GM18505 (cell line): Measurements from ENCODE around the gene PRSS56.

Source experiments
- ATAC-seq: cut with Tn5 transposase; IDR thresholded peaks from one replicate; pipeline ENCODE4 v1.9.1; 2021; ENCODE audit not compliant: unreplicated experiment
- POLR2A ChIP-seq: IDR thresholded peaks from 4 replicates; pipeline ENCODE4 v1.6.1; 2011; ENCODE audit warnings: borderline replicate concordance; ENCODE audit not compliant: insufficient read depth, insufficient read length; ENCODE audit errors: extremely low read depth

The PRSS56 gene

DNA sequence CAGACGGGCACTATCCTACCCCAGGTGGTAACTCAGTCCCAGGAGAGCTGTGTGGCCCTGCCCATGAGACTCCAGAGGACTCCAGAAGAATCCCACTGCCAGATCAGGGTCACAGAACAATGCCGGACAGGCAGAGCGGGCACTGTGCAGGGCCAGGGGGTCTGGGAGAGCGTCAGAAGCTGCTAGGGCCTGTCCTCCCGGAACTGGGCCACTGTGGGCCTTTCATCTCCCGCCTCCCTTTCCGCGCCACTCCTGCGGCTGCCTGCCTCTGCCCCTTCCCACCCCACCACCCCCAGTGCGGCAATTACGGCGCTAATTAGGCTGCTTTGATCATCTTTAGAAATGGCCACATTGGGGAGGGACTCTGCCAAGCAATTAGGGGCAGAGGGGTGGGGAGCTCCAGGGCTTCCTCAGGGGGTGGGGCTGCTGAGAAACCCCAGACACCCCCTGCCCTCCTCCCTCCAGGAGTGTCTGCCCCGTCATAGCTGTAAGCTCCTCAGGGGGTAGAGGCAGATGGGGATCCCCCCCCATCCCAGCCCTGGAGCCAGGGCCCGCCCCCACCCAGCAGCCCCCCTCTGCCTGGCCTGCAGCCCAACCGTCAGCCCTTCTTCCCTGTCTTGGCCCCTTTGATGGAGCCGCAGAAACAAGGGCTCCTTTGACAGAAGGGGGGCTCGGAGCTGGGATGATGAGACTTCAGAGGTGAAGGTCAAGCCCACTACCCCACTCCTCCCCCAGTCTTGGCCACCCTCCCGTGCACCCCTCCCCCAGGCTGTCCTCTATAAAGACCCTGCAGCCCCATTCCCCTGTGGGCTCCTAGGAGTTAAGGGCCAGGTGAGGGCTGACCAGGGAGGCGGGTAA is at the start of gene PRSS56:
PRSS56 (plus strand) TSS at position 808 of the 858 bp plus-strand sequence. CDS start 211 bp downstream, outside the sequence.
- ATAC-seq = no peak
- no peak for TF ChIP-seq POLR2A

DNA sequence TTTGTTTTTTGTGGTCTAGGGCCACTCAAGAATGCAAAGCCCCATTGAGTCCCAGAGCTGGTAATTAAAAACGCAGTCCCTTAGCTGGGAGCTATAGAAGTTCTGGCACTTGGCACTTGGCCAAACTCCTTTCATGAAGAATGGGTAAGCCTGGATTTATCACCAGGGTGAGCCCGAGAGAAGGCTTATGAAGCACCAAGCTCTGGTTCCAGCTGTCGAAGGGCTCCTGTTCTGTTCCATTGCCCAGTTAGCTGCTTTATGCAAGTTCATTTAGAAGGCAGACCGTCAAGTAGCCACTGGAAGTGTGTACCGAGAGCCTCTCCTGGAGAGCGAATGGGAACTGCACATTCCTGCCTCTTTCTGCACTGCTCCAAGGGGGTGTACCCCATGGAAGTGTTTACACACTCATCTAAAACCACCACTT is 46.7 kb upstream of the PRSS56 start:
- no peak for TF ChIP-seq POLR2A
- no peak for ATAC-seq

DNA sequence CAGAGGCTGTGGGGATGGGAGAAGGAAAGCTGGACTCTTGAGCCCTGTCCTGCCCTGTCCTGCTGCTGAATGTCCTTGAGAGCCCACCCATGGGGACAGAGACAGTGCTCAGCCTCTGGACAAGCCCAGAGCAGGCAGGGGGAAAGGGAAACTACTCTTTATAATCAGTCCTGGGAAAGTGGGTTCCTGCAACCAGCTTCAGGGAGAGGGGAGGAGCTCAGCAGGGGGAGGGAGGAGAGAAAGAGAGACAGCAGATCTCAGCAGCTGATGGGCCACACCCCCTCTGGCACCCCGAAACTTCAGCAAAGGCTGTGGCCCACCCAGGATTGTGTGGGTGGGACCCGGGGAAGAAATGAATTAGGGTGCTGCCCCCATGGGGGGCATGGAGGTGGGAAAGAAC is 44.1 kb upstream of the PRSS56 start:
- TF ChIP-seq POLR2A = no peak
- ATAC-seq = no peak

DNA sequence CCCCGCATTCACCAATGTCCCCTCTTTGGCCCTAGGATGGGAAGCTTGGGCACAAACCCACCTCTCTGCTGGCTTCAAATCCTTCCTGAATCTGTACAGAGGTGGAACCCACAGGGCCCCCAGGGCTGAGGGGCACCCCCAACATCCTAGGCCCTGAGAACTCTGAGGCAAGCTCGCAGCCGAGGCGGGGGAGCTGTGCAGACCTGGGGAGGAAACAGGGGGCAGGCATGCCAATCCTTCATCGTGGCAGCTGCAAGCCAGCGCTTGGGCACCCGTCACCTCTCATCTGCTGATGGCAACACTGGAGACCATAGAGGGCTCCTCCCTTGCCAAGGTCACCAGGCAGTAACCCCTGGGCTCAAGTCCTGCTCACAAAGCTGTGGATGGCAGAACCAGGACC is 43.4 kb upstream of the PRSS56 start:
- no peak for TF ChIP-seq POLR2A
- ATAC-seq = no peak

DNA sequence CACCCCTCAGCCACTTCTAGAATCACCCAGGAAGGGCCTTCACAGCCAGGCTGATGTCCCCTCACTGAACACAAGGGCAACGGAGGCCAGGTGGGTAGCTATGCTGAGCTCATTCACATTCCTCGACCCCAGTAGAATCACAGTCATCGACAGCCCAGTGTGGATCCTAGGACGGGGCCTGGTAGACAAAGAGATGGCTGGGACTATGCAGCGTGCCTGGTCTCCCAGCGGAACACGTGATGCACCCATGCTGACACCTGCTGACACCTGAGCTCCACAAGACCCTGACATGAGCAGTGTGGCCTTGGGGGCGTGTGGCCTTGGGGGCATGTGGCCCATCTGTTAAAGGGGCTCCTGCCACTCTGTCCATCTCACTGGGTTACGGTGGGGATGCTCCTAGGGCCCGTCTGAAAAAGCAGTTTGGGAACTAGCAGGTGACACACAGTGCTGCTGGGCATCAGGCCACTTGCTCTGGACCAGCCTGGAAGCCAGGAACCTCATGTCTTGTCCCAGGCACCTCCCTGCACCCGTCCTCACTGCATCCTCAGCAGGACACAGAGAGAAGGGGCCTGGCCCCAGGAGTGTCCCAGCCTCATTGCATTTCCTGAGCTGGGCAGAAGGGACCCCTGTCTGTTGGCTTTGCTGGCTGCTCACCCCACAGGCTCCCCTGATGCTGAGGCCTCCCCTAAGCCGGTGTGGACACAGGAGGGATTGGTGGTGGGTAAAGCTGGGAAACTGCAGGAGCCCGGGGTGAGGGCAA is 42.3 kb upstream of the PRSS56 start:
- TF ChIP-seq POLR2A = no peak
- ATAC-seq = no peak

DNA sequence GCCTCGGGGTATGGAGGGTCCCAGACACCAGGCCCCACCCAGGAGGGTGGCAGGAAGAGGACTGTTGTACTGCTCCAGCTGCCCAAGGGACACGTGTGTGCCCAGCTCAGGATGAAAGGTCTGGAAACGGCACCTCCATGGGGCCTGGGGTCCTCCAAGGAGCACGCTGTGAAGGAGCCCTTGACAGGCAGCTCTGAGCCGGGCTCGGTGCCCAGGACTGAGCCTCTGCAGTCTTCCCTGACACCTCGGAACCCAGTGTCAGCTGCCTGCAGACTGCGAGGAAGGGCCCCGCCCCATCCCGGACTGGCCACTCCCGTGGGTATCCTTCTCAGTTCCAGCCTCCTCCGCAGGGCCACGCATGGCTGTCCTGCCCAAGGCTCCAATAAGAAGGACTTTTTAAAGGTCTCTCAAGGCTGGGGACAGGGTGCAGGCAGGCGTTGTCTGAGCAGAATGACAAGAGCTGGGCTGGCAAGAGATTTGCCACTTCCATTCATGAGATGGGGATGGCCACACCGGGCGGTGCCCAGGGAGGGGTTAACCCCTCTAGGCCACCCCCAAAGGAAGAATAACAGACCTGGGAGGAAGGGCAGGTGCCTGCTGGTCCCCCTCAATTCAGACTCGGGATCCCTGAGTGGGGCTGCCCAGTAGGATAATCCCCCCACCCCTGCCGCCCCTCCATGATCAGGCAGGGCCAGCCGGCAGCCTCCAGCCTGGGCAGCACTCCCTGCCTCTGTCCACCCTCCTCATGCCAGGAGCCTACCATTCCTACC is 41.4 kb upstream of the PRSS56 start:
- TF ChIP-seq POLR2A = no peak

DNA sequence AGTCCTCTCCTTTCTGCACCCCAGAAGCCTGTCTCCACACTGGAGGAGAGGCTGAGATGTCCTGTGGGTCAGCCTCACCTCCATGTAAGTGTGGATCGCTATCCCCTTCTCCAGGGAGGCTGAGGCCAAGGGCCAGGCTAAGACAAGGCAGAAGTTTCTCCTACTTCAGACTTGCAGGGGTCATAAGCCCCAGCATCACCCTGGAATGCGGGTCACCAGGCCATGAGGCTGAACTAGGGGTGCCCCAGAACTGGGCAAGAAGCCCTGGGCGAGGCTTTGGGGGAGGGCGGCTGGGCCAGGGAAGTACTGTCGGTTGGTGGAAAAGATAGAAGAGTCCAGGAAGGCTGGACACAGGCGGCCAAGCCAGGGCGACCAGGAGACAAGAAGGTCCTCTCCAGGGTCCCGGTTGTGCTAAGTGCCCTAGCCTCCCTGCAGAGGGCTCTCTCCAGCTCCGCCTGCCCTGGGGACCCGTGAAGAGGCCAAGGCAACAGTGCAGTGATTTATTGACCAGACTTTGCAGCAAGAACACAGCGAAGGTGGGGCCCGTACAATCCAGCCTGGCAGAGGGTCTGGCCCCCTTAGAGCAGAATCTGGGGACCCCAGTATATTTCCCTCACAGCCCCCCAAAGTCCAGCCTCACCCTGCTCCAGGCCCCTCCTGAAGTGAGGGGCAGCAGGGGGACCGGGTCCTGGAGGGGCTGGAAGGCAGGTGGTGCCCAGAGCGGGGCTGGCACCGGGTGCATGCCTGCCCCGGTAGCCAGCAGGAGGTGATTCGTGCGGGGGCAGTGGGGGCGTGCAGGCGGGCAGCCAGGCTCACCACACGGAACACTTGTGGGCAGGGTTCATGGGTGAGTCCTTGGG is 40.6 kb upstream of the PRSS56 start:
- no peak for TF ChIP-seq POLR2A
- no peak for ATAC-seq

More for the DNA sequence above, 41.4 kb upstream of the PRSS56 start:
- ATAC-seq = no peak

DNA sequence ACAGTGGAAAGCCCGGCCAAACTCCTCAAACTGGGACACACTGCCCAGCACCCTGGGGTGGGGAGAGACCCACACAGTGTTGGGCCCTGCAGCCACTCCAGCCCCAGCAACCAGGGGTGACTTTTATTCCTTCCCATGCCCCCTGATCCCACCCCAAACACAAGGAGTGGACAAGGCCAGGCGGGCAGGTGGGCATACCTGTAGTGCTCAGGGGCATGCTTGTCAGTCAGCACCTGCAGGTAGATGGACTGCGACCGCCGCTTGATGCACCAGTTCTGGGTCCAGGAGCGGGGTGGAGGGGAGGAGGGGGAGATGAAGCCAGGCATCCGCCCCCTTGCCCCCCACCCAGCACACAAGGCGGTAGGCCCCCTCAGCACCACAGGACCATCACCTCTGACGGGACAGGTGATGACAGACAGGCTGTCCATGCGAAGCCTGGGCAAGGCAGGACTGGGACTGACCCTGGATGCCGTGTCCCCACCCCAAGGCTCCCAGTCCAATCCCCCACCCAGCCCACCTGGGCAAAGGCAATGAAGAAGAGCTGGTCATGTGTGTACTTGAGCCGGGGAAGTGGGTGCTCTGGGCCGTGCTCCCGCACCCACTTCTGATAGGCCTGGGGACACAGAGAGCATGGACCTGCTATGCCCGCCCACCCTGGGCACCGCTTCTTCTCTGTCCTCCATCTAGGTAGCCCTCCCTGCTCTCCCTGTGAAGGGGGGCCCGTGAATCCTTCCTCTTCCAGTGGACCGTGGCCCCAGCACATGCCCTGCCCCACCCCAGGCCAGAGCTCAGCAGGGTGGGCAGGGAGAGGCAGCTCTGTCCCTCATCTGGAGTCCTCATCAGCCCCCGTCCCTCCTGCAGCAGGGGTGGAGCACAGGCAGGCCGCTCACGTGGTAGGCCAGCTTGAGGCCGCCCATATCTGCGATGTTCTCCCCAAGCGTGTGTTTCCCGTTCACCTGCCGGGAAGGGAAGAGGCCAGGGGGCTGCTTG is 39.7 kb upstream of the PRSS56 start:
- ATAC-seq = no peak
- TF ChIP-seq POLR2A = no peak

DNA sequence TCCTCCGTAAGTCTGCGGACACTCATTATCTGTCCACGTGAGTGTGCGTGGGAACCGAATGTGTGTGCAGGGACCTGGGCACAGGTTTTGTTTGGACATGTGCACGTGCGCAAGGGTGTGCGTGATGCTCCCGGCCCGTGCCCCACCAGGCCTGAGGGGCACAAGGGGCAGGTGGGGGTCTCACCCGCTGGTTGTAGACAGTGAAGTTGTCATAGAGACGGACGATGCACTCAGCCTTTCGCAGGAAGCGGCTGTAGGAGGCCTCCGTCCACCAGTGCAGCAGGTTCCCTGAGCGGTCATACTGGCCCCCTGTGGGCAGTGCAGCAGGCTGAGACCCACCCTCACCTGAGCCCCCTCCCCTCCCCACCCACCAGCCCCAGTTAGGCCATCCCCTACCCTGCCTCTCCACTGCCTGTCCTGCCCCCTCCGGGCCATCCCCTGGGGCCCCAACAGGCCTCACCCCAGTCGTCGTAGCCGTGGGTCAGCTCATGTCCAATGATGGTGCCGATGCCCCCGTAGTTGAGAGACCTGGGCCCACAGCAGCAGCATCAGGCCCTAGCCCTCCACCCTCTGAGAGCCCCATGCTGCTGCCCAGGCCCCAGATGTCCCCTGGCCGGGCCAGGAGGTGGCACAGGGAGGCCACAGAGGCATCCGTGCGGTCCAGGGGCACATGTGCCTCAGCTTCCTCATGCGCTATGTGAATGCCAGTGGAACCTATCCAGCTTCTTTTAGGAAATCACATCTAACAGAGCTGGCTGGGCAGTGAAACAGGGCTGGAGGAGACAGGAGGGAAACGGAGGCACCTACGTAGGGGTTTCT is 38.7 kb upstream of the PRSS56 start:
- no peak for TF ChIP-seq POLR2A

DNA sequence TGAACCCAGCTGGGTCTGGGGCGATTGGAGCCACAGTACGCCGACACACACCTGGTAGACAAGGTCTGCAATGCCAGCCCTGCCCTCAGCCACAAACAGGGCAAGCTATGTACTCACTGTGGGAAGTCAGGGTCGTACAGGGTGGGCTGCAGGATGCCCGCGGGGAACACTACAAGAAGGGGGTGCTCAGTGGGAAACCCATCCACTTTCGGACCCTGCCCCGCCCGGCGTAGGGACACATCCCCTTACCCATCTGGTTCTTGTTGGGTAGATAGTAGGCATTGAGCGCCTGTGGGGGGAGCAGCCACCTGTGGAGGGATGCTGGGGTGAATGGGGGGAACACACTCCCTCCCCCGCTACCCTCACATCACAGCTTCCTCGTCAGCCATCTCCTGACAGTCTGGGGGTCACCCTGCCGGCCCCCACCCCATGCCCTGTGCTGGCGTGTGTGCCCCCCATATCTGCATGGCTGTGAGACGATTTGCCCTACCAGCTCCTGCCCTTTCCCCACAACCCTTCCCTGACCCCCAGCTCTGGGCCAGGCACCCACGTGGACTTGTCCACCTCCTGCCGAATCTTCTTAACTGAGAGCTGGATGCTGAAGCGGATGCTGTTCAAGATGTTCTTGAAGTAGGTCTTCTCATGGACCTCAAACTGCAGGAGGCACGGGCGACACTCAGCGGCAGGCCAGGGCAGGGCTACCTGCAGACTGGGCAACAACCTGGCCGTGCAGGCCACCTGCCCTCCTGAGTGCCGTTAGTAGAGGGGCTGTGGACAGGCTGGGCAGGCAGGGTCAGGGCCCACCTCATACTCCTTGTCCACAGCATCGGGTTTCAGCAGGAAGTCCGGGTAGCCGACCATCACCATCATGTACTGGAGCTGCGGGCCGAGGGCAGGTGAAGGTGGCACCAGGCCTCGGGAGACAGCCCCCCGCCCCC is 37.6 kb upstream of the PRSS56 start:
- TF ChIP-seq POLR2A = no peak
- ATAC-seq = no peak

More for the DNA sequence above, 38.7 kb upstream of the PRSS56 start:
- no peak for ATAC-seq

DNA sequence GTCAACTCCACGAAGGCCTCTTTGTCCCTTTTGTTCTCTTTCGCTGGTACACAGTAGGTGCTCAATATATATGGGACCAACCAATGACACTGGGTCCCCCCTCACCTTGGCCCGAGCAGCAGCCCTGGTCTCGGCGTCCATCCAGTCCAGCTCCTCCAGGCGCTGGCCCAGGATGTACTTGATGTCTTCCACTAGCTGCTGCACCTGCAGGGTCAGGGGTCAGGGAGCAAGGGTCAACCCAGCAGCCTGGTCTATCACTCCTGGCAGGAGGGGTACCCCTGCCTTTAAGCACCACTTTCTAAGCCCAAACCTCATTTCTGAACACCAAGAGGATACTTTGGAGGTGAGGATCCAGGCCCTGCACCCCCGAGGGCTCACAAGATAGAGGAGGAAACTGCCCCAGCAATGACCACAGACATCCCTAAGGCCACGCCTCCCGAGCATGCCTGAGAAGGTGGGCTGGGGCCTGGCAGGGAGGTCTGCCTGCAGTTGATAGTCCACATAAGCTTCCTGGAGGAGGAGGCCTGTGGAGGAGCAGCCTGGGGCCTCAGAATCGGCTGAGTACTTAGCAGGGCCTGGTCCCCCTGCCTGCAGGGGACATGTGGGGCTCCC is 36.8 kb upstream of the PRSS56 start:
- no peak for ATAC-seq
- no peak for TF ChIP-seq POLR2A
